PC-9 (cell line): ENCODE data around the gene GJC1. TPM values are rescaled to one million over a fixed set of nuclear protein-coding genes. Genes with fewer than 3 reads are reported as not detected.
"Not testable (repeated sequence)": the region's sequence is repeated elsewhere in the genome, so short reads cannot be mapped to it uniquely, and the experiment has no call there.

Experiments
- BruUV-seq: library from RNA; stranded (reverse); fragments of 400-500 nt; replicated peaks from 2 replicates; lab custom pipeline; 2021; lab: Mats Ljungman, UMichigan
- CTCF ChIA-PET: fragments of 300-600 bp; sonication (Branson Sonifier 250); formaldehyde crosslinking; loops from one replicate; lab custom pipeline; 2022; ENCODE audit warnings: antibody characterized with exemption; lab: Charles Lee
- POLR2A ChIA-PET: fragments of 300-600 bp; sonication (Branson Sonifier 250); formaldehyde crosslinking; loops from one replicate; lab custom pipeline; 2022; ENCODE audit warnings: antibody characterized with exemption; ENCODE audit not compliant: unreplicated experiment; lab: Charles Lee
- DNase-seq, 2 experiments: peaks; one replicate each; pipeline versions ENCODE4 v3.0.0 to v3.0.0-alpha.2; 2015 to 2022; ENCODE audit warnings: mixed read lengths in 1 of 2
- H2AFZ ChIP-seq: fragments of 200-600 bp; sonication (generic); 2 replicates; pipeline ENCODE4 v1.8.1; 2017; ENCODE audit warnings: antibody characterized with exemption
- H3F3A ChIP-seq: fragments of 200-600 bp; sonication (generic); 2 replicates; pipeline ENCODE4 v1.8.1; 2017; ENCODE audit warnings: antibody characterized with exemption, mild to moderate bottlenecking, low read depth; ENCODE audit not compliant: insufficient read depth
- H3K27ac ChIP-seq: fragments of 200-600 bp; sonication (generic); 2 replicates; pipeline ENCODE4 v1.6.1; 2016; ENCODE audit warnings: mixed run types
- H3K27me3 ChIP-seq: fragments of 200-600 bp; sonication (generic); 2 replicates; pipeline ENCODE4 v1.6.1; 2016; ENCODE audit warnings: low read depth, mixed run types; ENCODE audit not compliant: insufficient read depth
- H3K36me3 ChIP-seq: fragments of 200-600 bp; sonication (generic); 2 replicates; pipeline ENCODE4 v1.6.1; 2016; ENCODE audit warnings: low read depth, mixed run types
- H3K4me1 ChIP-seq: fragments of 200-600 bp; sonication (generic); replicated peaks from 2 replicates; pipeline ENCODE4 v1.6.1; 2016; ENCODE audit warnings: mixed run types; ENCODE audit not compliant: insufficient read depth
- H3K4me2 ChIP-seq: fragments of 200-600 bp; sonication (generic); 2 replicates; pipeline ENCODE4 v1.6.1; 2017; ENCODE audit warnings: mixed run types
- H3K4me3 ChIP-seq: fragments of 200-600 bp; sonication (generic); 2 replicates; pipeline ENCODE4 v1.6.1; 2016; ENCODE audit warnings: mixed run types
- H3K79me2 ChIP-seq: fragments of 200-600 bp; sonication (generic); 2 replicates; pipeline ENCODE4 v1.6.1; 2017; ENCODE audit warnings: low read depth, mixed run types
- H3K9me2 ChIP-seq: fragments of 200-600 bp; sonication (generic); 2 replicates; pipeline ENCODE4 v1.8.1; 2017; ENCODE audit warnings: mild to moderate bottlenecking; ENCODE audit not compliant: insufficient read depth
- H3K9me3 ChIP-seq: fragments of 200-600 bp; sonication (generic); 2 replicates; pipeline ENCODE4 v1.8.1; 2016; ENCODE audit warnings: low read depth; ENCODE audit not compliant: insufficient read depth
- H4K20me1 ChIP-seq: fragments of 200-600 bp; sonication (generic); 2 replicates; pipeline ENCODE4 v1.8.1; 2017; ENCODE audit not compliant: insufficient read depth
- EZH2 ChIP-seq: fragments of 200-600 bp; sonication (generic); IDR thresholded peaks from 2 replicates; pipeline ENCODE4 v1.8.0; 2017; ENCODE audit warnings: antibody characterized with exemption, low read depth
- intact Hi-C: fragments of 100-400 bp; cut with micrococcal nuclease; formaldehyde crosslinking; loops from one replicate; pipeline ENCODE4 v1.10.0; 2022; ENCODE audit not compliant: unreplicated experiment
- total RNA-seq: library from RNA; stranded (reverse); gene quantifications from 2 replicates; pipeline ENCODE4 v1.2.3, GENCODE V29; 2021
- TF ChIP-seq, protein P1 (sequence below): fragments of 200-600 bp; sonication (generic); conservative IDR thresholded peaks from 2 replicates; pipeline ENCODE4 v1.6.1; 2017; ENCODE audit warnings: mixed run types, antibody characterized with exemption, mild to moderate bottlenecking, moderate library complexity

Gene GJC1
- total RNA-seq, 1 experiment from 2014 or later = 42.6 TPM

DNA sequence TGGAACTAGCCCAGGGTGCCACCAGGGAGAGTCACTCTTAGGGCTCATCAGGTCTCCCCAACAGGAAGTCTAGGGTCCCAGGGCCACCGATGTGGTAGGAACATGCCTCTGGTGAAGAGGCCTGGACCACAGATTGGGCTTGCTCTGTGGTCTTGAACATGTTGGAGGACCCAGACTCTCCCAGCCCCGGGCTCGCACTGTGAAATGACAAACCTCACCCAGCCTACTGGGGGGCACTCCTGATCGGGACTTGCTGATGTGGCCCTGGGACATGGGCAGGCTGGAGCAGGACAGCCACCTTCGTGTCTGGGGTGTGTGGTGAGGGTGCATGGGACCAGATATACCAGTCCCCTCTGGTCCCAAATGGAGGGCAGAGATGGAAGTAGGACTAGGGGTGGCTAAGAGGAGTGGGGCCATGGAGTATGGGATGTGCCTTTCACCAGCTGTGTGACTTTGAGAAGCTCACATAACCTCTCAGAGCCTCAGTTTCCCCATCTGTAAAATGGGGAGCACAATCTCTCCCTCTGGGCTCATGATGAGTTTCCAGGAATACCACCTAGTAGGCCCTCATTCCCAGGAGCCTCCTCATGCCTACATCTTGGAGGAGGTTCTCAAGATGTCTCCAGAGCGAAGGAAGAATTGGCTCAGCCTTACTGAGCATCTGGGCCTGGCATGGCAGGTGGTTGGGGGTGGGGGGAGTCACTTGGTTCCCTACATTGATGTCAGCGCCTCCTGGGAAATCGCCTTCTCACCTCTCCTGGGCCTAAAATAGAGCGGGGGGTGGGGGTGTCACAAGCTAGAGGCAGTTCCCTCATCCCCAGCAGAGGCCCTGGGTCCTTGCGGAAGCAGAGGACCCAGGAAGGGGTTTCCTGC lies 72.8 kb downstream of the GJC1 start:
- ChIA-PET POLR2A (interaction anchor here (0.6 kb wide), 1 partner anchor 70 kb away, joined by 5 read pairs; no protein-coding TSS in a partner anchor), CTCF (interaction anchor here (0.7 kb wide), 1 partner anchor 412 kb away, joined by 5 read pairs; no protein-coding TSS in a partner anchor)
- H3K36me3 ChIP-seq = no peaks in the 10 kb centered on the region
- peaks cover 28% of the 10 kb centered on the region for H3K27me3 ChIP-seq
- no peaks in the 10 kb centered on the region for H3K9me3 ChIP-seq
- H3K4me2 ChIP-seq = no peak overlapping the region
- no peaks in the 10 kb centered on the region for H4K20me1 ChIP-seq
- no peak for DNase-seq
- TF ChIP-seq, protein P1, sequence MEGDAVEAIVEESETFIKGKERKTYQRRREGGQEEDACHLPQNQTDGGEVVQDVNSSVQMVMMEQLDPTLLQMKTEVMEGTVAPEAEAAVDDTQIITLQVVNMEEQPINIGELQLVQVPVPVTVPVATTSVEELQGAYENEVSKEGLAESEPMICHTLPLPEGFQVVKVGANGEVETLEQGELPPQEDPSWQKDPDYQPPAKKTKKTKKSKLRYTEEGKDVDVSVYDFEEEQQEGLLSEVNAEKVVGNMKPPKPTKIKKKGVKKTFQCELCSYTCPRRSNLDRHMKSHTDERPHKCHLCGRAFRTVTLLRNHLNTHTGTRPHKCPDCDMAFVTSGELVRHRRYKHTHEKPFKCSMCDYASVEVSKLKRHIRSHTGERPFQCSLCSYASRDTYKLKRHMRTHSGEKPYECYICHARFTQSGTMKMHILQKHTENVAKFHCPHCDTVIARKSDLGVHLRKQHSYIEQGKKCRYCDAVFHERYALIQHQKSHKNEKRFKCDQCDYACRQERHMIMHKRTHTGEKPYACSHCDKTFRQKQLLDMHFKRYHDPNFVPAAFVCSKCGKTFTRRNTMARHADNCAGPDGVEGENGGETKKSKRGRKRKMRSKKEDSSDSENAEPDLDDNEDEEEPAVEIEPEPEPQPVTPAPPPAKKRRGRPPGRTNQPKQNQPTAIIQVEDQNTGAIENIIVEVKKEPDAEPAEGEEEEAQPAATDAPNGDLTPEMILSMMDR = no peak
- no peaks in the 10 kb centered on the region for H3F3A ChIP-seq
- no peak overlapping the region for H3K27ac ChIP-seq
- no peaks in the 10 kb centered on the region for H3K4me1 ChIP-seq
- no peak overlapping the region for H3K4me3 ChIP-seq
- intact Hi-C loops = no loop called here
- H3K9me2 ChIP-seq = no peaks in the 10 kb centered on the region
- BruUV-seq = no TSS peak
- H3K79me2 ChIP-seq = no peaks in the 10 kb centered on the region
- H2AFZ ChIP-seq = no peak overlapping the region

DNA sequence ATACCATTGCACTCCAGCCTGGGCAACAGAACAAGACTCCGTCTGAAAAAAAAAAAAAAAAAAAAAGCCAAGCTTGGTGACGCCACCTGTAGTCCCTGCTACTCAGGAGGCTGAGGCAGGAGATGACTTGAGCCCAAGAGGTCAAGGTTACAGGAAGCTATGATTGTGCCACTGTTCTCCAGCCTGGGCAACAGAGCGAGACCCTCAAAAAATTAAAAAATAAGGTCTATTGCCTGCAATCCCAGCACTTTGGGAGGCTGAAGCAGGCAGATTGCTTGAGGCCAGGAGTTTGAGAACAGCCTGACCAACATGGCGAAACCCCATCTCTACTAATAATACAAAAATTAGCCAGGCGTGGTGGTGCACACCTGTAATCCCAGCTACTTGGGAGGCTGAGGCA lies 74.9 kb downstream of the GJC1 start:
- ChIA-PET CTCF (interaction anchor here (0.6 kb wide), 1 partner anchor 83 kb away, joined by 8 read pairs; no protein-coding TSS in a partner anchor), POLR2A (interaction anchor here (0.7 kb wide), 1 partner anchor 337 kb away, joined by 32 read pairs; no protein-coding TSS in a partner anchor)
- H3K4me3 ChIP-seq, H3K9me3 ChIP-seq, H4K20me1 ChIP-seq, H2AFZ ChIP-seq, intact Hi-C loops, H3K4me1 ChIP-seq, H3F3A ChIP-seq, H3K9me2 ChIP-seq, H3K27ac ChIP-seq, H3K36me3 ChIP-seq, H3K79me2 ChIP-seq, BruUV-seq, H3K4me2 ChIP-seq, DNase-seq: not testable (repeated sequence)
- peaks cover 26% of the 10 kb centered on the region for H3K27me3 ChIP-seq

DNA sequence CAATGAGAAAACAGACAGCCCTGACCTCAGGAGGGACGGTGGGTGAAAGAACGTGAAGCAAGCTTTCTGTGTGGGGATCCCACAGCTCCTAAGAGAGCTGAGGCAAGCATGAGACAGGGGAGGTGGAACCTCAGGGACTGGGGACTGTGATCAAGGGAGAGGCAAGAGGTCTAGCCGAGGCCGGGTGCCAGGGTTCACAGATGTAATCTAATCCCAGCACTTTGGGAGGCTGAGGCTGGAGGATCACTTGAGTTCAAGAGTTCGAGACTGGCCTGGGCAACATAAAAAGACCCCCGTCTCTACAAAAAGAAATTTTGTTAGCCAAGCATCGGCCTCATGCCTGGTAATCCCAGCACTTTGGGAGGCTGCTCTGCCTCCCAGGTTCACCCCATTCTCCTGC lies 75.8 kb downstream of the GJC1 start:
- H3K27me3 ChIP-seq = peaks cover 17% of the 10 kb centered on the region
- H3K4me3 ChIP-seq = no peak overlapping the region
- ChIA-PET POLR2A (interaction anchor here (0.7 kb wide), 1 partner anchor 336 kb away, joined by 32 read pairs; no protein-coding TSS in a partner anchor), CTCF (no interaction called here)
- intact Hi-C loops = no loop called here
- no peaks in the 10 kb centered on the region for H3K4me1 ChIP-seq
- no peaks in the 10 kb centered on the region for H3K79me2 ChIP-seq
- DNase-seq = no peak
- BruUV-seq = no TSS peak
- H3K27ac ChIP-seq = no peak overlapping the region
- no peaks in the 10 kb centered on the region for H3F3A ChIP-seq
- no peak overlapping the region for H2AFZ ChIP-seq
- TF ChIP-seq, protein P1 = no peak
- TF ChIP-seq EZH2 = no peak
- no peaks in the 10 kb centered on the region for H3K9me2 ChIP-seq
- H3K9me3 ChIP-seq = no peaks in the 10 kb centered on the region
- H3K36me3 ChIP-seq = no peaks in the 10 kb centered on the region
- no peak overlapping the region for H3K4me2 ChIP-seq
- H4K20me1 ChIP-seq = no peaks in the 10 kb centered on the region
